GM23248 (cell line): ENCODE data around the gene GATD1. TPM values are rescaled to one million over a fixed set of nuclear protein-coding genes. Genes with fewer than 3 reads are reported as not detected.

Source experiments
- DNase-seq: peaks from one replicate; pipeline ENCODE4 v3.0.0-alpha.2; 2015
- H2AFZ ChIP-seq: fragments of 200-600 bp; sonication (generic); 2 replicates; pipeline ENCODE4 v1.6.1; 2016; ENCODE audit warnings: antibody characterized with exemption
- H3F3A ChIP-seq: fragments of 200-600 bp; sonication (generic); 2 replicates; pipeline ENCODE4 v1.6.1; 2016; ENCODE audit warnings: mild to moderate bottlenecking, antibody characterized with exemption, mixed run types; ENCODE audit not compliant: insufficient read depth
- H3K27ac ChIP-seq: fragments of 200-600 bp; sonication (generic); 2 replicates; pipeline ENCODE4 v1.5.1; 2016; ENCODE audit warnings: mild to moderate bottlenecking
- H3K27me3 ChIP-seq: fragments of 200-600 bp; sonication (generic); replicated peaks from 2 replicates; pipeline ENCODE4 v1.6.1; 2016; ENCODE audit warnings: mild to moderate bottlenecking; ENCODE audit not compliant: insufficient read depth
- H3K36me3 ChIP-seq: fragments of 200-600 bp; sonication (generic); 2 replicates; pipeline ENCODE4 v1.6.1; 2016; ENCODE audit warnings: low read depth, mild to moderate bottlenecking
- H3K4me1 ChIP-seq: fragments of 200-600 bp; sonication (generic); 2 replicates; pipeline ENCODE4 v1.6.1; 2016; ENCODE audit warnings: mild to moderate bottlenecking; ENCODE audit not compliant: insufficient read depth
- H3K4me2 ChIP-seq: fragments of 200-600 bp; sonication (generic); one replicate; pipeline ENCODE4 v1.6.1; 2016; ENCODE audit warnings: mild to moderate bottlenecking; ENCODE audit not compliant: unreplicated experiment
- H3K4me3 ChIP-seq: fragments of 200-600 bp; sonication (generic); 2 replicates; pipeline ENCODE4 v1.5.1; 2016; ENCODE audit warnings: mild to moderate bottlenecking
- H3K79me2 ChIP-seq: fragments of 200-600 bp; sonication (generic); 2 replicates; pipeline ENCODE4 v1.6.1; 2016; ENCODE audit warnings: mild to moderate bottlenecking; ENCODE audit not compliant: insufficient read depth
- H3K9ac ChIP-seq: fragments of 200-600 bp; sonication (generic); 2 replicates; pipeline ENCODE4 v1.6.1; 2016; ENCODE audit warnings: mild to moderate bottlenecking
- H3K9me2 ChIP-seq: fragments of 200-600 bp; sonication (generic); 2 replicates; pipeline ENCODE4 v1.6.1; 2016; ENCODE audit warnings: mixed run types, mild to moderate bottlenecking, moderate library complexity; ENCODE audit not compliant: insufficient read depth
- H3K9me3 ChIP-seq: fragments of 200-600 bp; sonication (generic); one replicate; pipeline ENCODE4 v1.6.1; 2017; ENCODE audit warnings: low read depth
- H4K20me1 ChIP-seq: fragments of 200-600 bp; sonication (generic); 2 replicates; pipeline ENCODE4 v1.6.0; 2016; ENCODE audit not compliant: insufficient read depth
- EZH2 ChIP-seq: fragments of 200-600 bp; sonication (generic); IDR thresholded peaks from 2 replicates; pipeline ENCODE4 v1.6.1; 2018; ENCODE audit warnings: antibody characterized with exemption, mild to moderate bottlenecking; ENCODE audit not compliant: insufficient read depth, poor library complexity, severe bottlenecking
- EZH2phosphoT487 ChIP-seq: fragments of 200-600 bp; sonication (generic); IDR thresholded peaks from 2 replicates; pipeline ENCODE4 v1.6.1; 2018; ENCODE audit warnings: antibody characterized with exemption, moderate library complexity, mild to moderate bottlenecking, low read depth; ENCODE audit not compliant: insufficient read depth
- WGBS, 2 experiments: methylation state at CpG; one replicate each; pipeline ENCODE4 v1.1.6; 2015 to 2017; ENCODE audit warnings: low lambda C conversion rate in 2 of 2, low coverage in 1 of 2; ENCODE audit errors: missing lambda C conversion rate in 2 of 2; 5-methylcytosine and 5-hydroxymethylcytosine counted together
- in situ Hi-C: fragments of 300-500 bp; cut with MboI; formaldehyde crosslinking; loops from 2 replicates; pipeline ENCODE4 v1.15.0; 2020
- polyA plus RNA-seq: library from polyadenylated mRNA; unstranded; fragments of >200 nt; fragmentation: Nextera tagmentation; extraction: Ambion mirVana; gene quantifications from 2 replicates; pipeline ENCODE4 v1.2.1, GENCODE V29; 2016
- total RNA-seq: library from RNA; depleted of rRNA; stranded (reverse); fragments of >200 nt; shearing (Covaris generic); gene quantifications from 2 replicates; pipeline ENCODE4 v1.2.3, GENCODE V29; 2014

The GATD1 gene
- total and polyA plus RNA-seq, 2 experiments from 2014 or later, result 27.0 to 45.0 TPM

DNA sequence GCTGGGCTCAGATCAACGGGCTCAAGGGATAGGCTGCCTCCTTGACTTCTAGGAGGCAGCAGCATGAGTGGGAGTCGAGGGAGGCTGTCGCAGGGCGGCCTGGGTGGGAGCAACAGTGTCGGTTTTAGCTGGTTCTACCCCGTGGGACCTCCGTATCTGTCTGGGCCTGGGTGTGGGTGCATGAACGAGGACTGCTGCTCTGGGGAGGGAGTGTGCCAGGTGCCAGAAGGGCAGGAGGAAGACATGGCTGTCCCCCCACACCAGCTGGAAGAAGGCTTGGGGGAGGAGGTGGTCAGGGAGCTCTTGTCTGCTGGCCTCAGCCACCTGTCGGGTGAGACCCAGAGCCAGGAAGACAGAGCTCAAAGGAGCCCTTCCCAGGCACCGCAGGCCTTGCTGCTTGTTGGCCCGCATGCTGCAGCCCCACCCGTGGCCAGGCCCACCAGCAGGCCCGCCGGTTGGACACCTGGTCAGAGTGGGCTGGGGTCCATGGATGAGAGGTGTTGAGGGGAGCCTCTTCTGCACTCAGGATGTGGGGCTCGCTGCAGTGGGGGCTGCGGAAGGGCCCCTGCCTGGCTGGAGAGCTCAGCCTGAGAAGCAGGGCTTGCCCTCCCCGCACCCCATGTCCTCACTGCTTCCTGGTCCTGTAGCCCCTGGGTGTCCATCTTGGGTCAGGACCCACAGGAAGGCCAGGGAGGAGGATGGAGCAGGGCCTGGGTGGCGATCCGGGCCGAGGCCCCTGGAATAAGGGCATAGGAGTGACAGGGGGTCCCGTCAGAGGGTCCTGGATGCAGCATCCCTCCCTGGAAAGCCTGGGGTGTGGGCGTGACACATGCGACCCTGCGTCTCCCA, 9.2 kb upstream of the GATD1 start:
- H3K27ac ChIP-seq, result no peak overlapping the region
- no peak overlapping the region for H3K4me3 ChIP-seq
- TF ChIP-seq EZH2phosphoT487 (no peak), EZH2 (no peak)
- in situ Hi-C loops, result no loop called here
- peaks cover 12% of the 10 kb centered on the region for H3K4me1 ChIP-seq
- H3K9me3 ChIP-seq, result no peaks in the 10 kb centered on the region
- no peak for DNase-seq
- H3K79me2 ChIP-seq, result no peaks in the 10 kb centered on the region
- no peak overlapping the region for H3K4me2 ChIP-seq
- no peaks in the 10 kb centered on the region for H3K27me3 ChIP-seq
- H3K36me3 ChIP-seq, result peaks cover 3% of the 10 kb centered on the region; the same call in 1 of the 2 replicates
- 81 to 85% methylated on average over 20 to 23 of the region's 24 CpGs for WGBS, 2 experiments
- H2AFZ ChIP-seq, result no peak overlapping the region
- H3K9me2 ChIP-seq, result no peaks in the 10 kb centered on the region
- no peaks in the 10 kb centered on the region for H4K20me1 ChIP-seq
- H3K9ac ChIP-seq, result no peak overlapping the region
- peaks cover 30% of the 10 kb centered on the region; the same call in 1 of the 2 replicates for H3F3A ChIP-seq

- H3F3A ChIP-seq, result peaks cover 28% of the 10 kb centered on the region; the same call in 1 of the 2 replicates
- peak overlapping the region; percentile 65 for H3K9ac ChIP-seq
- peaks cover 21% of the 10 kb centered on the region for H3K79me2 ChIP-seq
- no peak overlapping the region for H3K4me3 ChIP-seq
- peaks cover 3% of the 10 kb centered on the region; the same call in 1 of the 2 replicates for H3K36me3 ChIP-seq
- H3K27me3 ChIP-seq, result no peaks in the 10 kb centered on the region
- peak overlapping the region; percentile 62 for H3K4me2 ChIP-seq
- no peaks in the 10 kb centered on the region for H3K9me2 ChIP-seq
- H3K4me1 ChIP-seq, result peaks cover 12% of the 10 kb centered on the region
- TF ChIP-seq EZH2phosphoT487, result no peak
- TF ChIP-seq EZH2, result no peak
- peak overlapping the region; percentile 41; the same call in 1 of the 2 replicates for H2AFZ ChIP-seq
- DNase-seq, result peak; percentile 94
- H3K9me3 ChIP-seq, result no peaks in the 10 kb centered on the region
- in situ Hi-C loops, result no loop called here
- peak overlapping the region; percentile 78 for H3K27ac ChIP-seq
- 2 to 3% methylated on average over 21 to 24 of the region's 24 CpGs for WGBS, 2 experiments
- no peaks in the 10 kb centered on the region for H4K20me1 ChIP-seq
These were observed 6.3 kb upstream of the GATD1 start for GRCh38 chr11:783581-784015.

DNA sequence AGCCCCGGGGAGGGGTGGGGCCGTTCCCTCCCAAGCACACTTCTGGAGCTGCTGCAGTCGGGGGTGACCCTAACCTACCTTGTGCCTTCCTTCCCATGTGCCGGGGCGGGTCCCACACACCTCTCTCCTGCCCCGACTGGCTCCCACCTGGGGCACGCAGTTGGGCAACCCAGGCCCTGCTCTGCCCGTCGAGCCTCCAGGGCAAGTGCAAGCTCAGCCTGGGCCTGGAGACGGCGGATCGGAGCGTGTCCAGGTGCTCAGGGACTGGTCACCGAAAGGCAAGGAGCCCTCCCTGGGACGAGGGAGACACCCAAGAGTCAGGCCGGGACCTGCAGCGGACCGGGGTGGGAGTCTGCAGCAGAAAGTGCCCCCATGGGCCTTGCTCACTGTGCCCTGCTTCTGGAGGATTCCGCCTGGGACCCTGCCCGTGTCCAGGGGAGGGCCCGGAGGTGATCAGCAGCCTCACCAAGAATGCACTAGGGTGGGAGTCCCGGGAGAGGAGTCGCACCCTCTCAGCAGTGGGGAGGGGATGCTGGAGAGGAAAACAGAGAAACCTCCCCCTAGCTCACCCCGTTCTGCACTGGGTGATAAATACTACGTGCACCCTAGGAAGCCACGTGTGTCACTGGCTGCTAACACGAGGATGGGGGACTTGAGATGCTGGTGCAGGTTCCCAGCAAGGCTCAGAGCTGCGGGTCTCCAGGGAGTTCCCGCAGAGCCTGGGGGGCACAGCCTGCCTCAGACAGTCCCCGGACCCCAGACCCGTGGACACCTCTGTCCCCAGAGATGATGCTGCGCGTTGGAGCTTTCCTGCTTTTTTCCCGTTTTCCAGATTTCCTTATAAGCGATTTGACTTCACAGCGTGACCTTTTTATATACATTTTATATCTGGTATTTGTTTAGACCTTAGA, 5.2 kb upstream of the GATD1 start:
- H3K36me3 ChIP-seq, result peaks cover 3% of the 10 kb centered on the region; the same call in 1 of the 2 replicates
- TF ChIP-seq EZH2 (no peak), EZH2phosphoT487 (no peak)
- H3K9ac ChIP-seq, result peak overlapping the region; percentile 65
- peaks cover 32% of the 10 kb centered on the region for H3K79me2 ChIP-seq
- no peaks in the 10 kb centered on the region for H4K20me1 ChIP-seq
- peaks cover 17% of the 10 kb centered on the region for H3K4me1 ChIP-seq
- in situ Hi-C loops, result no loop called here
- H3K9me3 ChIP-seq, result no peaks in the 10 kb centered on the region
- 85 to 88% methylated on average over 35 of the region's 36 CpGs for WGBS, 2 experiments
- no peaks in the 10 kb centered on the region for H3K9me2 ChIP-seq
- H3K27me3 ChIP-seq, result no peaks in the 10 kb centered on the region
- no peak for DNase-seq
- H3K4me2 ChIP-seq, result no peak overlapping the region
- no peak overlapping the region for H2AFZ ChIP-seq
- H3K27ac ChIP-seq, result peak overlapping the region; percentile 78
- no peak overlapping the region for H3K4me3 ChIP-seq
- peaks cover 28% of the 10 kb centered on the region; the same call in 1 of the 2 replicates for H3F3A ChIP-seq

GRCh38 chr11:779955-780532, 2.8 kb upstream of the GATD1 start:
- peaks cover 3% of the 10 kb centered on the region; the same call in 1 of the 2 replicates for H3K36me3 ChIP-seq
- H3K4me1 ChIP-seq, result peaks cover 24% of the 10 kb centered on the region
- no peak overlapping the region for H3K4me3 ChIP-seq
- no peak overlapping the region for H3K27ac ChIP-seq
- peaks cover 28% of the 10 kb centered on the region; the same call in 1 of the 2 replicates for H3F3A ChIP-seq
- DNase-seq, result no peak
- no peaks in the 10 kb centered on the region for H3K9me3 ChIP-seq
- no peaks in the 10 kb centered on the region for H3K27me3 ChIP-seq
- H3K9ac ChIP-seq, result no peak overlapping the region
- H3K4me2 ChIP-seq, result no peak overlapping the region
- no peaks in the 10 kb centered on the region for H3K9me2 ChIP-seq
- TF ChIP-seq EZH2phosphoT487 (no peak), EZH2 (no peak)
- H4K20me1 ChIP-seq, result no peaks in the 10 kb centered on the region
- H2AFZ ChIP-seq, result no peak overlapping the region
- WGBS, 2 experiments, result 94 to 96% methylated on average over 16 of the region's 16 CpGs
- in situ Hi-C loops, result no loop called here
- H3K79me2 ChIP-seq, result peaks cover 51% of the 10 kb centered on the region
